DMS79 (cell line): ENCODE measurements around the gene GARIN1A.
A peak's percentile ranks its signal among the peaks of the same experiment; 100 is the strongest.
"Not testable (repeated sequence)": the region's sequence is repeated elsewhere in the genome, so short reads cannot be mapped to it uniquely, and the experiment has no call there.

ENCODE experiments used
- DNase-seq: peaks from one replicate; lab custom pipeline; 2025; lab: John Stamatoyannopoulos, UW

Gene GARIN1A

DNA sequence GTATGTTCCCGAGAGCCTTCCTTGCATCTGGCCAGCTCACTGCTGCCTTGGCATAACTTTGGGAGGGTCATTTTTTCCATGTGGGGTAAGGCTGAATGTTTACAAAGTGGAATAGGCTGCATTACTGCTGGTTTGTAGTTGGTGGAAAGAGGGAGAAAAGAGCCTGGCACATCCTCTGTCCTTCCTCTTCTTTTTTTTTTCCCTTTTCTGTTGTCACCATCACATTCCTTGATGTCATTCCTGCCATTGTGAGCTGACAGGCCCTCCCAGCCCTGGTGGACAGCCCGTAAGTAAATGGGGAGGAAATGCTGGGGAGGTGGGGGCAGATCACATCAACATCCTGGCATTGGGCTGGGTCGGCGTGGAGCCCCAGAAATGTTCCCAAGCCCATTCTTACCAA, at the start of gene GARIN1A:
Gene GARIN1A, plus strand, starts transcription at position 301 of the 400 bp plus-strand sequence. CDS start 106 bp downstream, outside the sequence.
- DNase-seq, result no peak

DNA sequence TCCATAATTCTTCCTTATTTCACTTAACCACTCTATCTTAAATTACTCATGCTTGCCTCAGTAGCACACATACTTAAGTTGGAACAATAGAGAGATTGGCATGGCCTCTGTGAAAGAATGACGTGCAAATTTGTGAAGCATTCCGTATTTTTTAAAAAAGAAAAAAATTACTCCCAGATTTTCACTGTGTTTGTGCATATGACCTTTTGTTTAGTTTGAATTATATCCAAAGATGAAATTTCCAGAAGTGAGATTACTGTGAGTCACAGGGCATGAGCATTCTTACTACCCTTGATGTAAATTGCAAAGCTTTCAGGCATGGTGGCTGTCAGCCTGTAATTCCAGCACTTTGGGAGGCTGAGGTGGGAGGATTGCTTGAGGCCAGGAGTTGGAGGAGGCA, 45.0 kb upstream of the GARIN1A start:
- DNase-seq, result not testable (repeated sequence)

DNA sequence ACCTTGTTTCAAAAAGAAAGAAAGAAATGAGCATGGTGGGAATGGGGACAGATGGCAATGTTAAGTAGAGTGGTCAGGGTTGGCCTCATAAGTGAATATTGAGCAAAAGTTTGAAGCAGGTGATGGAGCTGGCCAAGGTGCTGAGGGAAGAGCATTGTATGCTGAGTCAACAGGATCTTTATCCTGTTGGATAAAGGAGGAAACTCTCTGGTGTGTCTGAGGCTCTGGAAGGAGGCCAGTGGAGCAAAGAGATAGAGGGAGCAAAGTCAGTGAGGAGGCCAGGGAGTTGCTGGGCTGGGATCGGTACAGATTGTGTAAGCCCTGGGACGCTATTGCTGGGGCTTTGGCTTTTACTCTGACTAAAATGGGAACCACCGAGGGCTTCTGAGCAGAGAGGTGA, 38.2 kb upstream of the GARIN1A start:
- DNase-seq, result not testable (repeated sequence)

DNA sequence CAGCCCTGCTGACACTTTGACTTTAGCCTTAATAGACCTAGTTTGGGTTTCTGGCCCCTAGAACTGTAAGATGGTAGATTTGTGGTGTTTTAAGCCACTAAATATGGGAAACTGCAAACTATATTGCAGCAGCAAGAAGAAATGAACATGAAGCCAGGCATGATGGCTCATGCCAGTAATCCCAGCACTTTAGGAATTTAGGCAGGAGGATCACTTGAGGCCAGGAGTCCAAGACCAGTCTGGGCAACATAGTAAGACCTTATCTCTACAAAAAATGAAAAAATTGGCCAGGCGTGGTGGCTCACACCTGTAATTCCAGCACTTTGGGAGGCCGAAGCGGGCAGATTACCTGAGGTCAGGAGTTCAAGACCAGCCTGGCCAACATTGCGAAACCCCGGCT, 26.9 kb upstream of the GARIN1A start:
- DNase-seq, result not testable (repeated sequence)

DNA sequence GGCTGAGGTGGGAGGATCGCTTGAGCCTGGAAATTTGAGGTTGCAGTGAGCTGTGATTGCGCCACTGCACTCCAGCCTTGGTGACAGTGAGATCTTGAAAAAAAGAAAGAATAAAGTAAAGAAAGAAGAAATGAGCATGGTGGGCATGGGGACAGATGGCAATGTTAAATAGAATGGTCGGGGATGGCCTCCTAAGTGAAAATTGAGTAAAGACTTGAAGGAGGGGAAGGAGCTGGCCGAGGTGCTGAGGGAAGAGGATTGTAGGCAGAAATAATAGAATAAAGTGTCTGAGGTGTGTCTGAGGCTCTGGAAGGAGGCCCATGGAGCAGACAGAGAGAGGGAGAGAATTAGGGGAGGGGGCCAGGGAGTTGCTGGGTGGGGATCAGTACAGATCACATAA, 26.2 kb upstream of the GARIN1A start:
- DNase-seq, result not testable (repeated sequence)

DNA sequence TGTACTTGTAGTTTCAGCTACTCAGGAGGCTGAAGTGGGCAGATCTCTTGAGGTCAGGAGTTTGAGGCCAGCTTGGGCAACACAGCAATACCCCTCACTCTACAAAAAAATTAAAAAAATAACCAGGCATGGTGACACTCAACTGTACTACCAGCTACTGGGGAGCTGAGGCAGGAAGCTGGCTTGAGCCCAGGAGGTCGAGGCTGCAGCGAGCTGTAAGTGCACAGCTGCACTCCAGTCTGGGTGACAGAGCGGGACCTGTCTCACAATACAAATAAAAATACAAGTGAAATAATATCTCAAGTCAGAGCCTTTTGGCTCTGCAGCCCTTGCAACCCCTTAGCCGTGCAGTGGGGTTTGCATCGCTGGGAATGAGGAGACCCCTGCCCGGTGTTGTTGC, 25.2 kb upstream of the GARIN1A start:
- not testable (repeated sequence) for DNase-seq

DNA sequence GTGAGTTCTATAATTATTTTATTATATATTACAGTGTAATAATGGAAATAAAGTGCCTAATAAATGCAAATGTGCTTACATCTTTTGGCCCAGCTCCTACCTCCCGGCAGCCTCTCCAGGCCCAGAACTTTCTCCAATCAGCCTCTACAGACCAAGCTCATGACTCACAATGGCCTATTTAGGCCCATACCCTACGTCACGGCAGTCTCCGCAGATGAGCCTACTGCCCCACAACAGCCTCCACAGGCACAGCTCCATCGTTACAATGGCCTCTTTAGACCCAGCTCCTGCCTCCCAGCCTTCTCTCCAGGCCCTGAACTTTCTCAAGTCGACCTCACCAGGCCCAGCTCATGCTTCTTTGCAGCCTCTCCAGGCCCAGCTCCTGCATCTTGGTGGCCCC, 21.0 kb upstream of the GARIN1A start:
- DNase-seq, result not testable (repeated sequence)

DNA sequence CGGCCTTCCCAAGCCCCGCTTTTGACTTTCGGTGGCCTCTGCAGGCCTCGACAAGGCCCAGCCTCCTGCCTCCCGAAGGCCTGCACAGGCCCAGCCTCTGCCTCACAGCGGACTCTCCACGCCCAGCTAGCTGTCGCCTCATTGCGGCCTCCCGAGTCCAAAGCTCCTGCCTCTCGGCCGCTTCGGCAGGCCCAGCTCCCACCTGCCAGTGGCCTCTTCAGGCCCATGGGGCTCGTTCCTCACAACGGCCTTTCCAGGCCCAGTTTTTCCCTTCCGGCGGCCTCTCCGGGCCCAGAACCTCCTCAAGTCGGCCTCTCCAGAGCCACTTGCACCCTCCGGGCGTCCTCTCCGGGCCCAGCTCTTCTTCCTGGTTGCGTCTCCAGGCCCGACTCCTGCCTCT, 19.5 kb upstream of the GARIN1A start:
- not testable (repeated sequence) for DNase-seq

DNA sequence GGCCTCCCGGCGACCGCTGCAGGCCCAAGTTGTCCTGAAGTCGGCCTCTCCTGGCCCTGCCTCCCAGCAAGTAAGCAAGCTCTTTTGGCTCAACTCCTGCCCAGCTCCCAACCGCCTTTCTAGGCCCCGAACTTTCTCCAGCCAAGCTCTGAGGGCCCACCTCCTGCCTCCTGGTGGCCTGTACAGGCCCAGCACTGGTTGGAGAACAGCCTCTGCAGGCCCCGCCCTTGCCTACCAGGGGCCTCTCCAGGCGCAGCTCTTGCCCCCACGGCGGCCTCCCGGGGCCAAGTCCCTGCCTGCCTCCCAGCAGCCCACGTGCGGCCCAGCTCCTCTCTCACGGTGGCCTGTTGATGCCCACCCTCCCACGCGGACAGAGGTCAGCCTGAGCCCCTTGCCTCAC, 18.9 kb upstream of the GARIN1A start:
- DNase-seq, result not testable (repeated sequence)

DNA sequence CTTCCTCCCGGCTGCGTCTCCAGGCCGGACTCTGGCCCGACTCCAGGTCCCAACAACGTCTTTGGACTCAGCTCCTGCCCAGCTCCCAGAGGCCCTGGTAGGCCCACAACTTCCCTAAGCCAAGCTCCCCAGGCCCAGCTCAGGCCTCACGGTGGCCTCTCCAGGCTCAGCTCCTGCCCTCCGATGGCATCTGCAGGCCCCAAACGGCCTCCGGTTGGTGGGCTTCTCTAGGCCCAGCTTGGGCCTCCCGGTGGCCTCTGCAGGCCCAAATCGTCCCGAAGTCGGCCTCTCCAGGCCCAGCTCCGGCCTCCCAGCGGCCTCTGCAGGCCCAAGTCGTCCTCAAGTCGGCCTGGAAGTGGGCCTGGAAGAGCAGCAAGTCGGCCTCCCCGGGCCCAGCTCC, 18.0 kb upstream of the GARIN1A start:
- DNase-seq, result not testable (repeated sequence)

DNA sequence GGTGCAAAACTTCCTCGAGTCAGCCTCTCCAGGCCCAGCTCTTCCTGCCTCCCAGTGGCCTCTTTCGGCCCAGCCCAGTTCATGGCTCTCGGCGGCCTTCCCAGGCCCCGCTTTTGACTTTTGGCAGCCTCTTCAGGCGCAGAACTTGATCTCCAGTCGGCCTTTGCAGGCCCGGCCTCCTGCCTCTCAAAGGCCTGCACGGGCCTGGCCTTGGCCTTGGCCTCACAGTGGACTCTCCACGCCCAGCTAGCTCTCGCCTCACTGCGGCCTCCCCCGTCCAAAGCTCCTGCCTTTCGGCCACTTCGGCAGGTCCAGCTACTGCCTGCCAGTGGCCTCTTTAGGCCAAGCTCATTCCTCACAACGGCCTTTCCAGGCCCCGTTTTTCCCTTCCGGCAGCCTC, 17.6 kb upstream of the GARIN1A start:
- not testable (repeated sequence) for DNase-seq

DNA sequence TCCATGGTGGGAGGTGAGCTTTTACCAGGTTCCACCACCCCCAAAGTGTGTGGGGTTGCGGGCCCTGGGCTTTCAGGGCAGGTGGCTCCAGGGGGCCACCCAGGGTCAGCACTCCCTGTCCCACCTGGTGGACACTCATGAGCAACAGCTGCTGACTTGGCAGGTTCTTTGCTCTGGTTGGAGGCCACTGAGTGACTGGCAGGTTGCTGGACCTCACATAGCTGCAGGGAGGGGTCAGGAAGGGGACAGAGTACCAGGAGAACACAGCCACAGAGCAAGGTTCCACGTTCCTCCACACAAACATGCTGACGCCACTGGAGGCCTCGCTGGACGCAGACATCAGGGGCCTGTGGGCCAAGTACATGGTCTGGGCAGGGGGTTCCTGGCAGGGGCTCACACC, 13.7 kb upstream of the GARIN1A start:
- not testable (repeated sequence) for DNase-seq

DNA sequence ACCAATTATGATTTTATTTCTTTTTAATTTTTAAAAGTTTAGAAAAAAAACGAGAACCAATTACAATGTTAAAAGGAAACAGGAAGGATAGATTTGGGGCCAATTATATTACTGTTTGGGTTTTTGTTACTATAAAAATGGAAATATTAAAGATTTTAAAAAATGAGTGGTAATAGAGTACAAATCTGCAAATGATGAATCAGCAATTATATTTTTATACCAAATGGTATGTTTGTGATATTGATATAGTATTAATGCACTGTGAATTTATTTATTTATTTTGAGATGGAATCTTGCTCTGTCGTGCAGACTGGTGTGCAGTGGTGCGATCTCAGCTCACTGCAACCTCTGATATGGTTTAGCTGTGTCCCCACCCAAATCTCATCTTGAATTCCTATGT, 11.5 kb upstream of the GARIN1A start:
- no peak for DNase-seq

DNA sequence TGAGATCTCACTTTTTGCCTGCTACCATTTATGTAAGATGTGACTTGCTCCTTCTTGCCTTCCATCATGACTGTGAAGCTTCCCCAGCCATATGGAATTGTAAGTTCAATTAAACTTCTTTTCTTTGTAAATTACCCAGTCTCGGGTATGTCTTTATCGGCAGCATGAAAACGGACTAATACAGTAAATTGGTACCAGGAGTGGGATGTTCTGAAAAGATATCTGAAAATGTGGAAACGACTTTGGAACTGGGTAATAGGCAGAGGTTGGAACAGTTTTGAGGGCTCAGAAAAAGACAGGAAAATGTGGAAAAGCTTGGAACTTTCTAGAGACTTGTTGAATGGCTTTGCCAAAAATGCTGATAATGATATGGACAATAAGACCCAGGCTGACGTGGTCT, 10.6 kb upstream of the GARIN1A start:
- no peak for DNase-seq

DNA sequence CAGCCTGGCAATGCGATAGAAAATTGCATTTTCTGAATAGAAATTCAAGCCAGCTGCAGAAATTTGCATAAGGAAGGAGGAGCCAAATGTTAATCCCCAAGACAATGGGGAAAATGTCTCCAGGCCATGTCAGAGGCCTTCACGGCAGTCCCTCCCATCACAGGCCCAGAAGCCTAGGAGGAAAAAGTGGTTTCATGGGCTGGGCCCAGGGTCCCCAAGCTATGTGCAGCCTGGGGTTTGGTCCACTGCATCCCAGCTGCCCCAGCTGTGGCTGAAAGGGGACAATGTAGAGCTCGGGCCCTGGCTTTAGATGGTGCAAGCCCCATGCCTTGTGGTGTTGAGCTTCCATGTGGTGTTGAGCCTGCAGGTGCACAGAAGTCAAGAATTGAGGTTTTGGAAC, 10.0 kb upstream of the GARIN1A start:
- no peak for DNase-seq

DNA sequence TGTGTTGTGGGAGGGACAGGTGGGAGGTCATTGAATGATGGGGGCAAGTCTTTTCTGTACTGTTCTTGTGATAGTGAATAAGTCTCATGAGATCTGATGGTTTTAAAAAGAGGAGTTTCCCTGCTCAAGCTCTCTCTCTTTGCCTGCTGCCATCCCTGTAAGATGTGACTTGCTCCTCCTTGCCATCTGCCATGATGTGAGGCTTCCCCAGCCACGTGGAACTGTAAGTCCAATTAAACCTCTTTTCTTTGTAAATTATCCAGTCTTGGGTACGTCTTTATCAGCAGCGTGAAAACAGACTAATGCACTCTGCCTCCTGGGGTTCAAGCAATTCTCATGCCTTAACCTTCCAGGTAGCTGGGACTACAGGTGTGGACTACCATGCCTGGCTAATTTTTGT, 8.9 kb upstream of the GARIN1A start:
- not testable (repeated sequence) for DNase-seq

DNA sequence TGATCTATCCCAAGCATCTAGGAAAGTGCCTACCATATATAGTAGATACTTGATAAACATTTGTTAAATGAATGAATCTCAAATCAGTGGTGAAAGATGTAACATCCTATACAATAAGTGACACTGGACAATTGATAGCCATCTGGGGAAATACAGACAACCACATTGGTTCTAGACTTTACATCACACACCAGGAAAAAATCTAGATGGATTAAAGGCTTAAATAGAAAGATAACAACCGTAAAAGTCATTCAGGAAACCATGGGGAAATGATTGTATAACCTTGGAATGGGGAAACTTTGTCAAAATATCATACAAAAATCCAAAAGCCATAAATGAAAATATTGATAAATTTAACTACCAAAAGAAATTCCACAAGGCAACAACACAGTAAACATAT, 7.0 kb upstream of the GARIN1A start:
- DNase-seq, result no peak

DNA sequence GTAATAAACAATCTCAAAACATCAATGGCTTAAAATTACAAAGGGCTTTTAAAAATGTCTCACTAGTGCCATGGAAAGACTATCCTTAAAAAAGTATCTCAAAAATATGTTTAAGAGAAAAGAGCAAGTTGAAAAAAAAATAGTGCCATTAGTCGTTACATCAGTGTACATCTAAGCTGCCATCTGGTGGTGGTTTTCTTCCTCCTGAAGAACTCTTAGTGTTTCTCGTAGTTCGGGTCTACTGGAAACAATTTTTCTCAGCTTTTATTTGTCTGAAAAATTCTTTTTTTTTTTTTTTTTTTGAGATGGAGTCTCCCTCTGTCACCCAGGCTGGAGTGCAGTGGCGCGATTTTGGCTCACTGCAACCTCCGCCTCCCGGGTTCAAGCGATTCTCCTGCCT, 5.9 kb upstream of the GARIN1A start:
- DNase-seq, result no peak

DNA sequence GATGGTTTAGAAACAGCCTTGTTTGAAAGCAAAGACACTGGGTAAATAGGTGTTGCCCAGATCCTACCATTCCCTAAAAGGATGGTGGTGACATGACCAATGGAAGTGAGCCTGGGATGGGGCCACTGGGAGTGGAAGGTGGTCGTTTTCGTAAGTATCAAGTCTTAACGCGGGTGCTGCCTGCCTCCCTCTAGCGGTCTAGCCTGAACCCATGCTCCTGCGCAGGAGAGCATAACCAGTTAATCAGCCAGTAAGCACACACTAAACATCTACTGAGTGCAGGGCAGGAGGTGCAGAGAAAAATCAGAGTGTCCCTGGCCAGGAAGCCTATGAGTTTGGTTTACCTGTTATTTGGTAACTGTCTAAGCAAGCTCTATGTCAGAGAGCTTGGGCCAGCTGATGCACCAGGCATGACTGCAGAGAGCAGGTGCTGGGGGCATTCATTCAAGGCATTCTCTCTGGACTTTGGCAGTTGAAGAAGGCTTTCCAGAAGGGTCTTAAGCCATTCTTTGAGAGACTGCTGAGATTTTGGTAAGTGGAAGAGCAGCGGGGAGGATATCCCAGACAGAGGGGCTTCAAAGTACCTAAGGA, 930 bp downstream of the GARIN1A start:
- peak; percentile 3 for DNase-seq

DNA sequence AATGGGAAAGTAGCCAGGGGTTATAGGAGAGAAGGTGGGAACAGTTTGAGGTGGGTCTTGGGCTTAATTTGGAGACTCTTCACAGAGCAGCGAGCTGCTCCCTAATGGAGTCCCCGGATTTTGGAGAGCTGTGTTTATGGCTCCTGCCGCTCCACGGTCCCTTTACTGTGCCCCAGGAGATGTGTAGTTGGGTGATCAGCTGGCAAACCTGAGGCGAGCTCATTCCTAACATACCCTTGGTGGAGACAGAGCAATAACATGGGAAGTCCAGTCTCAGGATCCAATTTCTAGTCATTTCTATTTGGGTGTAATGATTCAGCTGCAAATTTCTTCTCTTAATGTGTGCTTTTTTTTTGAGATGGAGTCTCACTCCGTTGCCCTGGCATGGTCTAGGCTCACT, 1.5 kb downstream of the GARIN1A start:
- DNase-seq, result no peak

DNA sequence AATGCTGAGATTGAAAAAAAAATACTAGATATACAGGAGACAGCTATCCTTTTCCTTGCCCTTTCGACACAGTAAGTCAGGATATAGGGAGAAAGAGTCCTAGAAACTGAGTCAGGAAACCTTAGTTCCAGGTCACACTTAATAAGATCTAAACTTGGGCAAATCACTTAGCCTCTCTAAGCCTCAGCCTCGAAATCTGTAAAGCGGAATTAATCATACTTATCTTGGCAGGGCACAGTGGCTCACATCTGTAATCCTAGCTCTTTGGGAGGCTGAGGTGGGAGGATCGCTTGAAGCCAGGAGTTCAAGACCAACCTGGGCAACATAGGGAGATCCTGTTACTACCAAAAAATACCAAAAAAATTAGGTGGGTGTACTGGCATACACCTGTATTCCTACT, 4.6 kb downstream of the GARIN1A start:
- no peak for DNase-seq

DNA sequence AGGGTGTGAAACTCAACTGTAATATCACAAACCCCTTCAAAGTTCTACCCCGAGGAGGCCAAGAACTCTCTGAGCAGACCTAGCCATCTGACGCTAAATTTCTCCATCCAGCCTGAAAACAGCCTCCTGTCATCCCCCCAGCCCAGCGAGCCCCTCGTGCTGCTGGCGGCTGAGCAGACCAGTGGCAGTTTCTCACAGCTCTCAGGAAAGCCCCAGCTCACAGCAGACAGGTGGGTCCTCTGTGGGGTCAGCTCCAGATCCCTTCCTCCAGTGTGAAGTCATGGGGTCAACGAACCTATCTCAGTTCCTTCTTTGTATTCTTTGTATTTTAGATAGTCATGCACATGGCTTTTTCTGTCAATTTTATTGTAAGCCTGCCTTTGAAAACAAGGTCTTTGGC, 7.8 kb downstream of the GARIN1A start:
- no peak for DNase-seq

DNA sequence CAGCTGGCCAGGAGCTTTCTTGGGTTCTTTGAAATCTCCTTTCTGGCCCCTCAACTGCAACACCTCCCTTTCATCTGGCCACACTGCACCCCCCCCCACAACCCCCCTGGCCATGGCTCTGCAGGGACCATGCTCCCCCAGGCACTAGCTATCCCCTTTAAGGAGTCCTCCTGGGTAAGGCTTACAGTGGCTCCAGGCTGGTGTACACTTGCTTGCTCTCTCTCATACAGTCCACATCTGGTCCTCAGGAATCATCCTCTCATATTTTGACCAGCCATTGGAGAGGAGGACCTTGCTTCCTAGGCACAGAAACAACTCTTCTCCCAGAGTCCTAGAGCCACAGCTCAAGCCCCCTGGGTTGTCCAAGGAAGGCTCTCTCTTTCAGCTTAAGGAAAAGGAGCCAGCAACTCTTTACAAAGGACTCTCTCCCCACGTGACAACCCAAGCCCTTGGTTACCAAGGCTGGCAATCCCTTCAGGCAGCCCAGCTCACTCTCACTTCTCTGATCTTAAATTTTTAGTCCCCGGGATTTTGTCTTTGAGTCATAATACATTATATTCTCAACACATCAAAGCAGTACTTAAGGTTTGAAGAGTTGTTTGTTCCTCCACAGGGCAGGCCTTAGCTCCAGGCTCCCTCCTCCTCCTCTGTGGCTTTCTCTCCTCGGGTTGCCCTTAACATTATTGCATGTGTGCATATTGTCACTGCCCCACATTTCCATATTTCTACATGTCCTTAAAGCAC, 9.9 kb downstream of the GARIN1A start:
- DNase-seq, result no peak

DNA sequence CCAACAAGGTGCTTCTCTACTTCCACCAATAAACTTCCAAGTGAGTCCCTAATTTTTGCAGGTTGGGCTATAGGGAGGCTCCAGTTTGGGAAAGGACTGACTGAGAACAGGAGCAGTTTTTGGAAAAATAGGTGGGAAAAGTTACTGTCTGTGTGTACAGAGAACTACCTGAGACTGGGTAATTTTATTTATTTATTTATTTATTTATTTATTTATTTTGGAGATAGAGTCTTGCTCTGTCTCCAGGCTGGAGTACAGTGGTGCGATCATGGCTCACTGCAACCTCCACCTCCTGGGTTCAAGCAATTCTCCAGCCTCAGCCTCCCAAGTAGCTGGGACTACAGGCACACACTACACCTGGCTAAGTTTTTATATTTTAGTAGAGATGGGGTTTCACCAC, 11.2 kb downstream of the GARIN1A start:
- DNase-seq, result not testable (repeated sequence)
